ENCODE measurements around the gene TMEM120A.
"Not testable (repeated sequence)": the region's sequence is repeated elsewhere in the genome, so short reads cannot be mapped to it uniquely, and the experiment has no call there.

Gene TMEM120A

GRCh38 chr7:75994388-75995051, at the start of gene TMEM120A:
Gene TMEM120A (minus strand): TSS chr7:75994595. CDS start chr7:75994570, 25 bp downstream.
- H3K4me3 ChIP-seq (ENCODE audit: low read length): peak within 1 kb of the TSS; percentile 80
- TF ChIP-seq ZNF274 (IDR thresholded peaks at IDR 0.05; ENCODE audit: low read depth, low read length): no peak

GRCh38 chr7:76040126-76040525, 45.7 kb upstream of the TMEM120A start:
- TF ChIP-seq ZNF274 (IDR thresholded peaks at IDR 0.05; ENCODE audit: low read depth, low read length): no peak

GRCh38 chr7:76037310-76037709, 42.9 kb upstream of the TMEM120A start:
- no peak overlapping the region for H3K4me3 ChIP-seq (ENCODE audit: low read length)
- no peak for TF ChIP-seq ZNF274 (IDR thresholded peaks at IDR 0.05; ENCODE audit: low read depth, low read length)

More at GRCh38 chr7:76040126-76040525, 45.7 kb upstream of the TMEM120A start:
- no peak overlapping the region for H3K4me3 ChIP-seq (ENCODE audit: low read length)

GRCh38 chr7:76031964-76032363, 37.6 kb upstream of the TMEM120A start:
- no peak for TF ChIP-seq ZNF274 (IDR thresholded peaks at IDR 0.05; ENCODE audit: low read depth, low read length)
- H3K4me3 ChIP-seq (ENCODE audit: low read length): no peak overlapping the region

GRCh38 chr7:76029682-76030081, 35.3 kb upstream of the TMEM120A start:
- H3K4me3 ChIP-seq (ENCODE audit: low read length): not testable (repeated sequence)

GRCh38 chr7:76023002-76023401, 28.6 kb upstream of the TMEM120A start:
- TF ChIP-seq ZNF274 (IDR thresholded peaks at IDR 0.05; ENCODE audit: low read depth, low read length): no peak
- H3K4me3 ChIP-seq (ENCODE audit: low read length): no peak overlapping the region

GRCh38 chr7:76022026-76022780, 27.8 kb upstream of the TMEM120A start:
- TF ChIP-seq ZNF274 (IDR thresholded peaks at IDR 0.05; ENCODE audit: low read depth, low read length): no peak

GRCh38 chr7:76020031-76020714, 25.8 kb upstream of the TMEM120A start:
- TF ChIP-seq ZNF274 (IDR thresholded peaks at IDR 0.05; ENCODE audit: low read depth, low read length): no peak
- no peak overlapping the region for H3K4me3 ChIP-seq (ENCODE audit: low read length)

More at GRCh38 chr7:76022026-76022780, 27.8 kb upstream of the TMEM120A start:
- no peak overlapping the region for H3K4me3 ChIP-seq (ENCODE audit: low read length)

GRCh38 chr7:76018520-76018919, 24.1 kb upstream of the TMEM120A start:
- not testable (repeated sequence) for H3K4me3 ChIP-seq (ENCODE audit: low read length)

- no peak for TF ChIP-seq ZNF274 (IDR thresholded peaks at IDR 0.05; ENCODE audit: low read depth, low read length)
- H3K4me3 ChIP-seq (ENCODE audit: low read length): no peak overlapping the region
Observed at GRCh38 chr7:76016191-76016947, 22.0 kb upstream of the TMEM120A start.

GRCh38 chr7:76011442-76011861, 17.1 kb upstream of the TMEM120A start:
- no peak overlapping the region for H3K4me3 ChIP-seq (ENCODE audit: low read length)
- TF ChIP-seq ZNF274 (IDR thresholded peaks at IDR 0.05; ENCODE audit: low read depth, low read length): no peak

- no peak for TF ChIP-seq ZNF274 (IDR thresholded peaks at IDR 0.05; ENCODE audit: low read depth, low read length)
Observed at GRCh38 chr7:76009672-76010600, 15.5 kb upstream of the TMEM120A start.

GRCh38 chr7:76008156-76008687, 13.8 kb upstream of the TMEM120A start:
- no peak for TF ChIP-seq ZNF274 (IDR thresholded peaks at IDR 0.05; ENCODE audit: low read depth, low read length)
- no peak overlapping the region for H3K4me3 ChIP-seq (ENCODE audit: low read length)

More at GRCh38 chr7:76009672-76010600, 15.5 kb upstream of the TMEM120A start:
- no peak overlapping the region for H3K4me3 ChIP-seq (ENCODE audit: low read length)

- not testable (repeated sequence) for H3K4me3 ChIP-seq (ENCODE audit: low read length)
Observed at GRCh38 chr7:76005004-76005403, 10.6 kb upstream of the TMEM120A start.

Measured in GM08714 (cell line).